Measurements from ENCODE around the gene MBP.

Gene MBP

DNA sequence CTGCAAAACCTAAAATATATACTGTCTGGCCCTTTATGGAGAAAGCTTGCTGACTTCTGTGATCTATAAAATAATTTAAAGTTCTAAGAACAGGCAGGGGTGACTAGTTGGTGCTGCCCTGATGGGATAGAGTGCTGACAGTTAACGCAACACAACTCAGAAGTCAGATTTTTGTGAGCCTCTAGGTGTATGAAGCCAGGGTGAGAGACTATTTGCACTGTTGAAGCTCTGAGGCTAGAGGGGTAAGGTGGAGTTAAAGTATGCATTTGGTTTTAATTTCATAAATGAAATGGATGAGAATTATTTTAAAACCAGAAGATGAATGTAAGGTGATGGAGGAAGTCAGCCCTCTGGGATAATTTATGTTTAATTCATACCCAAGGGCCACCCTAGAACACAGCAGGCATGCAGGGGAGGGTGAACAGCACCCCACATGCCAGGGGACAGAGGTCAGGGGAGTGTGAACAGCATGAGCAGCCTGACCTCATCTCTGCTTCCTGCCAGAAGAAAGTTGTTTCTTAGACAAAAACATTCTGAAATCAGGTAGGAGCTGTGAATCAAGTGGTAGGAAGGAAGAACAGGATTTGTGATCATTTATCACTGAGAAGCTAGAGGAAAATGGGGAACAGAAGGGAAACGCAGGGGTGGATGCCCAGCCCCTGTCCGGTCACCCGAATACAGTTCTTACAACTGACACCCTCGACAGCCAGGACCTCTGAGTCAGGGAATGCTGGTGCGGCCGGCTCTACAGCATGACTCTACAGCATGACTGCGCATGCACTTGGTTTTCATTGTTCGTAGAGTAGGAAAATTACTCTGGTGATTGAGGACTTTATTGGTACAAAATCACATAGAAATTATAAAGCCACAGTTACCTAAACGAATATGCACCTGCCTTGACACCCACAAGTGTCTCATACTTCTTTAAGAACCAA is 93.1 kb downstream of the MBP start:
- H3K27ac ChIP-seq (replicated peaks), result no peak overlapping the region; the same call in 1 of the 2 replicates
- TF ChIP-seq POLR2AphosphoS5 (IDR thresholded peaks at IDR 0.05; ENCODE audit: low read depth), result no peak
- TF ChIP-seq SPI1 (IDR thresholded peaks at IDR 0.05; ENCODE audit: borderline replicate concordance, low read depth), result no peak
- no peak for TF ChIP-seq GABPA (IDR thresholded peaks at IDR 0.05; ENCODE audit: low read depth)
- TF ChIP-seq, protein P1, sequence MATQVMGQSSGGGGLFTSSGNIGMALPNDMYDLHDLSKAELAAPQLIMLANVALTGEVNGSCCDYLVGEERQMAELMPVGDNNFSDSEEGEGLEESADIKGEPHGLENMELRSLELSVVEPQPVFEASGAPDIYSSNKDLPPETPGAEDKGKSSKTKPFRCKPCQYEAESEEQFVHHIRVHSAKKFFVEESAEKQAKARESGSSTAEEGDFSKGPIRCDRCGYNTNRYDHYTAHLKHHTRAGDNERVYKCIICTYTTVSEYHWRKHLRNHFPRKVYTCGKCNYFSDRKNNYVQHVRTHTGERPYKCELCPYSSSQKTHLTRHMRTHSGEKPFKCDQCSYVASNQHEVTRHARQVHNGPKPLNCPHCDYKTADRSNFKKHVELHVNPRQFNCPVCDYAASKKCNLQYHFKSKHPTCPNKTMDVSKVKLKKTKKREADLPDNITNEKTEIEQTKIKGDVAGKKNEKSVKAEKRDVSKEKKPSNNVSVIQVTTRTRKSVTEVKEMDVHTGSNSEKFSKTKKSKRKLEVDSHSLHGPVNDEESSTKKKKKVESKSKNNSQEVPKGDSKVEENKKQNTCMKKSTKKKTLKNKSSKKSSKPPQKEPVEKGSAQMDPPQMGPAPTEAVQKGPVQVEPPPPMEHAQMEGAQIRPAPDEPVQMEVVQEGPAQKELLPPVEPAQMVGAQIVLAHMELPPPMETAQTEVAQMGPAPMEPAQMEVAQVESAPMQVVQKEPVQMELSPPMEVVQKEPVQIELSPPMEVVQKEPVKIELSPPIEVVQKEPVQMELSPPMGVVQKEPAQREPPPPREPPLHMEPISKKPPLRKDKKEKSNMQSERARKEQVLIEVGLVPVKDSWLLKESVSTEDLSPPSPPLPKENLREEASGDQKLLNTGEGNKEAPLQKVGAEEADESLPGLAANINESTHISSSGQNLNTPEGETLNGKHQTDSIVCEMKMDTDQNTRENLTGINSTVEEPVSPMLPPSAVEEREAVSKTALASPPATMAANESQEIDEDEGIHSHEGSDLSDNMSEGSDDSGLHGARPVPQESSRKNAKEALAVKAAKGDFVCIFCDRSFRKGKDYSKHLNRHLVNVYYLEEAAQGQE (IDR thresholded peaks at IDR 0.05; ENCODE audit: insufficient replicate concordance, low read depth), result no peak
- TF ChIP-seq CTCF (IDR thresholded peaks at IDR 0.05; ENCODE audit: insufficient read depth, low read length), result no peak
- no peak for DNase-seq (ENCODE audit: low read depth in 1 of 2, low spot score in 1 of 2)
- H3K27me3 ChIP-seq (ENCODE audit: insufficient read depth, poor library complexity, severe bottlenecking), result no peaks in the 10 kb centered on the region
- H3K4me3 ChIP-seq (replicated peaks; ENCODE audit: insufficient read depth, low read length), result no peak overlapping the region

DNA sequence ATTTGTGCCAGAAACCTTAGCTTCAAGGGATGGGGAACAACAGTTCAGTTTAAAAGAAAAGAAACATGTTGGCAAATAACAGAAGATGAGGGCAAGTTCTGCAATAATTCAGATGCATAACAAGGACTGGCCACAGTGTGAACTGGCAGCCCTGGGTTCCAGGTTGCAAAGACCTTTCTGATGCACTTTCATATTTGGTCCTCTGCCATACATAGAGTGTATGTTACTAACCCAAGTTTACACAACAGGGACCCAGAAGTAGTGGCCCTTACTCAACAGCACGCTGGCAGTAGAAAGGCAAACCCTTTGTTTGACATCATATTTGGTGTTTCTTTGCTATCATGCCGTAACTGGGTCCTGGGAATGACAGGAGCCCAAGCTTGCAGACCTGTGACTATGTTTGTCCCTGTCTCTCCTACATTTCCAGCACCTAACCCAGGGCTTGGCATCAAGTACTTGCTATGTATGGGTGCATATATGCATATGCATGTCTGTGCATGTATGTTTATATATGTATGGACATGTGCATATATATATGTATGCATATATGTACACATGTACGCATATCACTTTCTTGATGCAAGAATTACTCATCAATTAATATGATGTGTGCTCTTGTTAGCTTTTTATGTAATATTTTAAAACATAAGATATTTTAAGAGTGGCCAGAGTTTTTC is 94.3 kb downstream of the MBP start:
- DNase-seq (ENCODE audit: low read depth in 1 of 2, low spot score in 1 of 2), result peak in 1 of 2 experiments; percentile 53
- H3K27me3 ChIP-seq (ENCODE audit: insufficient read depth, poor library complexity, severe bottlenecking), result no peaks in the 10 kb centered on the region
- no peak overlapping the region for H3K27ac ChIP-seq (replicated peaks)
- H3K4me3 ChIP-seq (replicated peaks; ENCODE audit: insufficient read depth, low read length), result no peak overlapping the region
- TF ChIP-seq POLR2AphosphoS5 (IDR thresholded peaks at IDR 0.05; ENCODE audit: low read depth), result no peak
- TF ChIP-seq SPI1 (IDR thresholded peaks at IDR 0.05; ENCODE audit: borderline replicate concordance, low read depth), result no peak
- TF ChIP-seq GABPA (IDR thresholded peaks at IDR 0.05; ENCODE audit: low read depth), result no peak

GRCh38 chr18:77037567-77037966 is 95.0 kb downstream of the MBP start:
- Histone ChIP-seq H3K27me3 (ENCODE audit: insufficient read depth, poor library complexity, severe bottlenecking) (no peaks in the 10 kb centered on the region), H3K27ac (replicated peaks) (no peak overlapping the region), H3K4me3 (replicated peaks; ENCODE audit: insufficient read depth, low read length) (no peak overlapping the region)
- DNase-seq (ENCODE audit: low read depth in 1 of 2, low spot score in 1 of 2), result no peak
- TF ChIP-seq, protein P1 (IDR thresholded peaks at IDR 0.05; ENCODE audit: insufficient replicate concordance, low read depth), result no peak
- TF ChIP-seq SPI1 (IDR thresholded peaks at IDR 0.05; ENCODE audit: borderline replicate concordance, low read depth) (no peak), CTCF (IDR thresholded peaks at IDR 0.05; ENCODE audit: insufficient read depth, low read length) (no peak), GABPA (IDR thresholded peaks at IDR 0.05; ENCODE audit: low read depth) (no peak), POLR2AphosphoS5 (IDR thresholded peaks at IDR 0.05; ENCODE audit: low read depth) (no peak)

All from HL-60 (cell line).